NCI-H69 (cell line): Measurements from ENCODE around the gene PCDH15.

Experiments used
- DNase-seq: peaks from one replicate; lab custom pipeline; 2025; lab: John Stamatoyannopoulos, UW

PCDH15 gene

DNA sequence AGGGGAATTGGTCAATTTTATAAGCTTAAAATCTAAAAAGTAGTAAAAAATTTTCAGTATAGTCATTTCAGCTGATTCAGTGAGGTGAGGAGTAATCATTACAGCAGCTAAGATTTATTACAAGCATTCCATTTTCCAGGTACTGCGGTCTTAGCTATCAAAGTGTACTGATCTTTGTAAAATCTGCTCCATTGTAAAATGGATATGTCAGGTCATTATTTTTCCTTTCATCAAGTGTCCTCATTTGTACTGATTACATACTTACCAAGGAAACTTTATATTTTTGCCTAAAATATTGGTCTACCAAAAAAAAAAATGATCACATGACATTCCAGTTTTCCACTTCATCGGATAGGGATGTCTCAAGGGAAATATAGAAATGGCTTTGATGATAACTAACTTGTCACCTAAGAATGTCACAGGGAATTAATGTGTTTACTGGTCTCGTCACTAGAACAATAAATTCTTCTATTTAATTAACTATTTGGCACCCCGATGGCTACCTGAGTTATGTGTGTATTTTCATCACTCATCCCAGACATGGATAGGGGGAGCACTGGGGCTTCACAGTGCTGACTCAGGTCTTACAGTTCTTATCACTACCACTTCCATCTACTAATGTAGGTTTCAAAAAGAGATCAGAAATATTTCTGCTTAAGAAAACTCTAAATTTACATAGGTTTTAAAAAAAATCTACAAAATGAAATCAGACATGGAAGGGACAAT is 948.4 kb downstream of the PCDH15 start:
- DNase-seq: no peak

DNA sequence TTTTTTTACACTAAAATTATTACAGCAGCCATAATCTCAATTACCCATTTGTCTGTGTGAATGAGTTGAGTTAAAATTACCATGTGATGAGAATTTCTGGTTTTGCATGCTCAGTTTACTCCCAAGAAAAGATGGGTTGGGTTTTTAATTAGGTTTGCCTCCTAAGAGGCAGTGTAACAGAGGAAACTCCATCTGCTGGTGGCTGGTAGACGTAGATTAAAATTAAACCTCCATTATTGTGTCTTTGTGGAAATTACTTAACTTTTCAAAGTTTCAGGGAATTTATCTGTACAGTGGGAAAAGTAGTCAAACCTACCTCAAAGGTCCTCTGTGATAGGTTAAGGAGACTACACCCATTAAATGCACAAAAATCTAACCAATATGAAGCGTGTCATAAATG is 954.2 kb downstream of the PCDH15 start:
- DNase-seq: peak; percentile 2

DNA sequence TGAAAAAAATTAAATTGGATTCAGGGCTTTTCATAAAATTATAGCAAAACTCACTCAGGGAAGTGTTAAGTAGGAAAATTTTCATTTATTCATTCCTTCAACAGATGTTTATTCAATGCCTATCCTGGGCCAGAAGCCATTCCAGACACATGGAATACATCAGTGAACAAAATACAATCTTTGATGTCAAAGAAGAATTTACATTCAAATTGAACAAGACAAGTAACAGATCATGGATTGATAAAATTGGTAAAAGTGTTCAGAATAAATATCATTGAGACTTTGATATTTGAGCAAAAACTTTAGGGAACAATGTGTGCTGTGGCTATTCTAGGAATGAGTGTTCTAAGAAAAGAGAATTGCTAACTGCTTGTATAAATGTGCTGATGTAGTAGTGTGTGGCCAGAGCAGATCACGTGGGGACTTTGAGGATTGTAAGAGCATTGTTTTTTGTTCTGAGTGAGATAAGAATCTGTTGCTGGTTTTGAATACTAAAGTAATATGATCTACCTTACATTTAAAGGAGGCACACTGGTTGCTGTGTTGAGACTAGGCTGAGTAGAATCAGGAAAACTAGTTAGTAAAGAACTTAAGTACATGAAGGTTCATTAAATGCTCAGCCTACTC is 957.2 kb downstream of the PCDH15 start:
- peak; percentile 7 for DNase-seq

DNA sequence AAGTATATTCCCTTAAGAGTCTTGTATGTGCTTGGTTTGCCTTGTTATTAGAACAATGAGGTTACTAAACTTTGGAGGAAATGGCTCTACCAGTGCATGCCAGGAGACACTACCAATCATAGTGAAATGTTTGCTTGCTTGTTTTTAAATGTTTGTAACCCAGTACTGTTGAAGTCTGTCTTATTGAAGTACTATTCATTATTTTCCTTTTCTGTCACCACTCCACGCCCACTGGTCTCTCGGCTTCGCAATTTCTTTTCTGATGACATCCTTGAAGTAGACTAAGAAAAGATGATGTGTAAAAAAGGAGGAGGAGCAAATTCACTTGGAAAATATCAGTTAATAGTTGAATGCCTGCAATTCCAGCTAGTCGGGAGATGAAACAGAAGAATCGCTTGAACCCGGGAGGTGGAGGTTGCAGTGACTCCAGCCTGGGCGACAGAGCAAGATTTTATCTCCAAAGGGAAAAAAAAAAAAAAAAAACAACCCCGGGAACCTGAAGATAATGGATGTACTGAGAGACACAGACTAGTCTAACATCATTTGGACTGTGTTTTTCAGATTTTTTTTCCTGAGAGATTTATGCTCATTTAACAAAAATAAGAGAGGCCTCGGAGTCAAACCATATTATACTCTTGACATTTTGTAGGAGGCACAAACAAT is 959.4 kb downstream of the PCDH15 start:
- no peak for DNase-seq

DNA sequence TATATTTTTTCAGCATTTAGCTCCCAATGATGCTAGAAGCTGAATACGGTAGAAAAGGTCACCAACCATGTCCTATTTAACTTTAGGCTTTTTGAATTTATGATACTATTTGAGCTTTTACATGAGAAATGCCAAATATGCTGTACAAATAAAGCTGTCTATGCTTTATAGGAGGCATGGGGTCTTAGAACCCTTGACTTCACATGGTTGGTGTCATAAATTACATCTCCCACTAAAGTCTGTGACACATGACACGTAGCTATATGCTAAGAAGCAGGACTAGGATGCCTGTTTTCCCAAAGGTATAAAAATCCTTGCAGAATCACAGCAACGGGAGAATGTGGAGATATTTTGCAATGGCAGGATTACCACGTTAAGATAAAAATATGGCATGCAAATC is 960.4 kb downstream of the PCDH15 start:
- no peak for DNase-seq

DNA sequence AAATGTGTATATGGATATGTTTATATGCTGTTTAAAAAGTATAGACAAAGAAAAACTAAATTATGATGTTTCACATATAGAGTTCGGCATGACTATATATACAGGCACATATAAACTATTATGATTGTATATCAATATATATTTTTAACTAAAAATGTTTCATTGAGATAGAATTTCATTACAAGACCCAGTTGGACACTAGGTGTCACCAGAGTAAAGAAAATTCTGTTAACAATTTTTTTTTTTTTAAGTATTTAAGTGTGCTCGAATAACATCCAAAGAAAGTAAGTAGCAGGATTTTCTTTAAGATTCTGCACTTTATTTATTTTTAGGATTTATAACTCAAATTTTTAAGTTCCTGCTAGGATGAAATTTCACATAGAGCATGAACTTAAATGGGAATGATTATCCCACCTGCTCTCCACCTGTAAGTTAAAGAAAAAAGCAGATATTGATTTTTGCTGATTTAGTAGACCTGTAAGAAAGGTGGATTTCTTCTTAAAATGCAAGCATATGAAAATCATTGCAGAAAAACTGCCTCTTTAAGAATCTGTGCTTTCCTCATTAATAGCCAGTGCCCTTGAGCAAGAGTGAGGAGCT is 961.5 kb downstream of the PCDH15 start:
- DNase-seq: peak; percentile 48

DNA sequence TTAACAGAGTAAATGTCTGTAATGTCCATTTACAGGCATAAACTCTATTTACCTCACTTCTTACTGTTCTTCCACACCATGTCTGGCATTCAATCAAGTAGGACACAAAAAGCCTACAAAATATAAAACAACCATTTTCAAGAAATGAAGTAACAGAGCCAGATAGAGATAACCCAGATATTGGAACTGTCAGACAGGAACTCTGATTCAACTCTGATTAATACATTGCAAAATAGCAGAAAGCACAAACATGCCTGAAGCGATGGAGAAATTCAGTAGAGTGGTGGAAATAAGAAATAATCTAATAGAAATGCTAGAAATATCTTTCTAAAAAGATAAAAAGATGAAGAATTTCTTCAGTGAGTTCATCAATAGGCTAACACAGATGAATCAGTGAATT is 964.4 kb downstream of the PCDH15 start:
- DNase-seq: no peak

DNA sequence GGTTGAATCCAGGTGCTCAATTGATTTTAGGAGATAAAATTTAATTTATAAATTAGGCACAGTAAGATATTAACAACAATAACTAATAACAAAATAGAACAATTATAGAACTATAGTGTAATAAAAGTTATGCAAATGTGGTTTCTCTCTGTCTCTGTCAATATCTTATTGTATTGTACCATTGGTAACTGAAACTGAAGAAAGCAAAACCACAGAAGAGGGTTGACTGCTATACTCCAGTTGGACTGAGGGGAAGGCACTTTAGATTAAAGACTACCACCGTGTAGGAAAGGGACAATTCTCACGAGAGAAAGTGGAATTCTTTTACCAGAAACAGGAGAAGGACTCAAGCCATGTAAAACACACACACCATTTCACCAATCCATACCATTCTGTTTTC is 967.1 kb downstream of the PCDH15 start:
- no peak for DNase-seq

DNA sequence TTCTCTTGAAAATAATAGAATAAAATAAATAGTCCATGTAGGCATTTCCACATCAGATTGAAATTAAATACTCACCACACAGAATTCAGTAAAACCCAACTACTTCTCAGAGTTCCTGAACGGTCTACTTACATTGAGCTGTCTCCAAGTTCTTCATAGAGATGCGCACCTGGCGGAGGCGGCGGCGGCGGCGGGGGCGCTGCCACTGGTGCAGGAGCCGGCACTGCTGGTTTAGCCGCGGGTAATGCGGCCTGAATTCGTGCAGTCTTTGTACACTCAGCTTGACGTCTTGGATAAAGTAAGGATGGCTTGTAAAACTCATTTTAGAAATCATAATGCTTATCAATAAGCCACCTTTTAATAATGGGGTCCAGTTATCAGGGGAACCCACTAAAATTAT is 973.8 kb downstream of the PCDH15 start:
- no peak for DNase-seq

DNA sequence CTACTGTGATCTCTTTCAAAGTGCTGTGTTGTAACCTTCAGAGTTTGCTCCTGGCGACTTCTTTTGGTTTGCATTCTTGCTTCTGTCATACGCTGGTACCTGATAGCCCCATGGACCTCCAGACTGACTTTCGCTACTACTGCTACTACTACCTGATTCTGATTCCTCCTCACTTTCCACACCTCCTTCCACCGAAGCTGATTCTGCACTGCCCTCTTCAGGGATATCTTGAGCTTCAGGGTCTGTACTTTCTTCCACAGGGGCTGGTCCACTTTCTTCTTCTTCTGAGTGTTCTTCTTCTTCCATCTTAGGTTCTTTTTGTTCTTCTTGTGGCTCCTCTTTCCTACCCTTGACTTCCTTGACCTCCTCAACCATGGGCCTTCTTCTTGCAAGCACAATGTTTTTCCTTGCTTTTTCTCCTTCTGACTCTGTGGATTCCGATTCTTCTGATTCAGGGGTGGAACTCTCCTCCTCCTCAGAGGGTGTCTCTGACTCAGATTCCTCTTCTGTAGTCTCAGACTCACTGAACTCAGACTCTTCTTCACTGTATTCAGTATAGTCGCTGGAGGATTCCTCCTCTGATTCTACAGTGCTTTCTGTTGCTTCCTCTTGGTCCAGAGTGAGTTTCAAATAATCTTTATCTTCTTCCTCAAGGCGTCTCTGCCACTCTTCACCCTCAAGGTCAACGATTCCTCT is 992.2 kb downstream of the PCDH15 start:
- peak; percentile 6 for DNase-seq

DNA sequence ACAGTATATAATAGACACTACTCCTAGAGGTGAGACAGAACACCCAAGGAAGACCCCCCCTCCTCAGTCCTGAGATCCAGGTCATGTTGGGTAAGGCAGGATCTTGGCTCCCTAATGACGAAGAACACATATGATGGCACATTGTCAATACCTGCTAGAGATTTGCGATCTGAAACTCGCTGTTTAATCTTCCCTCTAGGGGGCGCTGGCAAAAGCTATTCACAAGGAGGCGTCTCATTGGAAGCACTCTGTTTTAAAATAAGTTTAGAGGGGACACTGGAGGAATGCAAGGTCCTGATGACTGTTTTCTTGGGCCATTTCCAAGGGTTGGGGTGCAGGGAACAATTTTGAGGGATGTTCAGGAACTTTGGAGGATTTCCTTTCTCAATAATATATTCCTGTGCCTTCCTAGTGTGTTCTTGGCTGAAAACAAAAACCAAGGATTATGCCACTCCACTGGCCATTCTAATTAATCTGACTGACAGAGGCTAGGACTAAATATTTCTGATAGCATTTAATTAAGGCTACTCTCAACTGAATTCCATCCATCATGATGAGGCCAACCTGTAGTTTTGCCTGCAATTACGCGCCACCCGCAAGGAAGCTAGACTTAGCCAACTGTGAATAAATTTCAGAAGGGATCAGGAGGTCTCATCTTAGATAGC is 1014.7 kb downstream of the PCDH15 start:
- DNase-seq: peak; percentile 11

DNA sequence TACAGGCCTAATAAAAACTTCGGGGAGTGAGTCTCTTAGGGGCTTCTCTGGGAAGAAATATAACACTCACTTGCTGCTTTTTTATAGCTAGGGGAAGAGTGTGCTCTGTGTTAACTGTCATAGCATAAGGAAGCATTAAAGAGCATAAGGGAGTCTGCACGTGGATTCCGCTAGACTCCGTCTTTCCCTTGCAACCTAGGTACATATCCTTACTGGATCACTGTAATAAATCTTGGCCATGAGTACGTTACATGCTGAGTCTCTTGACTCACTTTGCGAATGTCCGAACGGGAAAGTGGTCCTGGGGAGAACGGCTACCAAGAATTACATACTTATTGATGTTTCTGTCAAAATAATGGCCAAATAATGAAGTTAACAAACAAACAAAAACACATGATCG is 1029.3 kb downstream of the PCDH15 start:
- no peak for DNase-seq

DNA sequence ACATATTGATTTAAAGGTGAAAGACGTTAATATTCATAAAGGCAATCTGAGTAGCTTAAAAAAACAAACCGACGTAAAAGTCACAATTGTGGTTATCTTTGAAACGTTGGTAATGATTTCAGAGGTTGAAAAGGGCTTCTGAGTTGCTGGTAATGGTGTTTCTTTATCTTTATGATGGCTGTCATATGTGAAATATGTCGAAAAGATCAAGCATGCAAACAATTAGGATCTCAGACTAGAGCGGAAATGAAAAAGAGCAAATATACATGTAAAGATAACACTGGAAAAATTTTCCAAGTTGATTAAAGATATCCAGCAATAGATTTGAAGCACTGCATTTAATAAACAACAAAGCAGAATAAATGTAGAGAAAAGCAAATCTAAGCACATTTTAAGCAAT is 1030.1 kb downstream of the PCDH15 start:
- no peak for DNase-seq

DNA sequence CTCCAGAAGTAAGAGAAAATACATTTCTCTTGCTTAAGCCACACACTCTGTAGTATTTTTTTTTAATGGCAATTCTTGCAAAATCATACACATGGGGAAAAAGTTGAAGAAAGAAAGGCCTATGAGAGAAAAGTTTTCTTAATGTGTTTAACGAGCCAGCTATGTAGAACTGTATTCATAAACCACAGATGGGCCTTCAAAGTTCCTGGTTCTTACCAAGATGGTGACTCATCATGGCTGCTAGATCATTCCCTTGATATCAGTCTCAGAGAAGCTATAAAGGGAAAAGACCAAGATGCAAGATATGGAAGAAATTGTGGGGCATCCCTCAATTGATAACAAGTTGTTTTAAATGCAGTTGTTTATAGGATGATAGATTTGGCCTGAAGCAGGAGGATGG is 1035.7 kb downstream of the PCDH15 start:
- no peak for DNase-seq

DNA sequence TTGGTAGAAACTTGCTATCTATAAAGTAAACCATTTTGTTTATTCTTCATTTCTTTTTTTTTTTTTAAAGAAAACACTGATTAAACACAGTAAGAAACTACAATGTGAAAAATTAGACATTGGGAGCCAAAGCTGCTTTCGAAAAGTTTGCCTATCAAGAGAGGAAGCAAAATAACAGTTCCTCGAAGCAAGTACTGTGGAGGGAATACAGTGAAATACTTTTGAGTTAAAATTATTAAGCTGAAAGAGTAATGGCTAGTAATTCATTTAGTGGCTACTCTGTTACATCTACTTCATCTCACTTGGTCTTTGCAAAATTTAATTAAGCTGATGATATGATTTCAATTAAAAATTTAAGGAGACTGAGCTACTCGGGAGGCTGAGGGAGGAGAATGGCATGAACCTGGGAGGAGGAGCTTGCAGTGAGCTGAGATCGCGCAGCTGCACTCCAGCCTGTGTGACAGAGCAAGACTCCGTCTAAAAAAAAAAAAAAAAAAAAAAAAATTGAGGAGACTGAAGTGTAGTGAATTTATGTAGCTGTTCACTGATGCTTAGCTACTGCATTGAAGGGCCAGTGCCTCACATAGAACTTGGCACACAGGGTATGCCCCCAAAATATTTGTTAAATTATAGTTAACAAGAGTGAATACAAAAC is 1046.3 kb downstream of the PCDH15 start:
- peak; percentile 45 for DNase-seq
